ENCODE results near the gene ZSWIM3. TPM values are rescaled to one million over a fixed set of nuclear protein-coding genes. Genes with fewer than 3 reads are reported as not detected.
A peak's percentile ranks its signal among the peaks of the same experiment; 100 is the strongest.

The ZSWIM3 gene
- total RNA-seq, 2 donors from 2014 or later = 0.89 to 1.2 TPM

GRCh38 chr20:45874576-45874975 is 17.2 kb downstream of the ZSWIM3 start:
- H3K4me3 Mint-ChIP-seq = no peak overlapping the region
- H3K4me1 Mint-ChIP-seq = peaks cover 4% of the 10 kb centered on the region
- ATAC-seq (no peak), DNase-seq (no peak)
- no peak overlapping the region for H3K27ac Mint-ChIP-seq
- H3K27me3 Mint-ChIP-seq = no peaks in the 10 kb centered on the region
- H3K36me3 Mint-ChIP-seq (ENCODE audit: low read depth) = peaks cover 4% of the 10 kb centered on the region
- H3K9me3 ChIP-seq (ENCODE audit: control insufficient read depth, low read length, poor library complexity, severe bottlenecking) = no peaks in the 10 kb centered on the region

GRCh38 chr20:45878076-45878761 is 20.8 kb downstream of the ZSWIM3 start:
- ATAC-seq (no peak), DNase-seq (no peak)
- Mint-ChIP-seq H3K36me3 (ENCODE audit: low read depth) (peaks cover 3% of the 10 kb centered on the region), H3K27me3 (no peaks in the 10 kb centered on the region), H3K27ac (no peak overlapping the region), H3K4me1 (peaks cover 20% of the 10 kb centered on the region), H3K4me3 (no peak overlapping the region)
- H3K9me3 ChIP-seq (ENCODE audit: control insufficient read depth, low read length, poor library complexity, severe bottlenecking) = no peaks in the 10 kb centered on the region

GRCh38 chr20:45880988-45881788 is 23.8 kb downstream of the ZSWIM3 start, which contains the start of gene ZSWIM1:
Gene ZSWIM1 (plus strand): TSS chr20:45881227. CDS start chr20:45882593, 1,366 bp downstream.
- Mint-ChIP-seq H3K27me3 (no peaks in the 10 kb centered on the region), H3K27ac (peak within 1 kb of the TSS; percentile 96), H3K4me1 (peaks cover 33% of the 10 kb centered on the region), H3K4me3 (peak within 1 kb of the TSS; percentile 97), H3K36me3 (ENCODE audit: low read depth) (peaks cover 4% of the 10 kb centered on the region)
- DNase-seq (peak; percentile 88 to 97 (median 95)), ATAC-seq (peak; percentile 97)
- H3K9me3 ChIP-seq (ENCODE audit: control insufficient read depth, low read length, poor library complexity, severe bottlenecking) = no peaks in the 10 kb centered on the region

- H3K36me3 Mint-ChIP-seq (ENCODE audit: low read depth) = peaks cover 4% of the 10 kb centered on the region
Observed at GRCh38 chr20:45882469-45883099, 25.2 kb downstream of the ZSWIM3 start.

GRCh38 chr20:45883100-45883469 is 25.7 kb downstream of the ZSWIM3 start:
- no peak for DNase-seq
- H3K4me1 Mint-ChIP-seq = peaks cover 40% of the 10 kb centered on the region
- peak overlapping the region; percentile 9 for H3K4me3 Mint-ChIP-seq
- H3K36me3 Mint-ChIP-seq (ENCODE audit: low read depth) = peaks cover 4% of the 10 kb centered on the region
- peak overlapping the region; percentile 60 for H3K27ac Mint-ChIP-seq
- H3K27me3 Mint-ChIP-seq = no peaks in the 10 kb centered on the region
- no peaks in the 10 kb centered on the region for H3K9me3 ChIP-seq (ENCODE audit: control insufficient read depth, low read length, poor library complexity, severe bottlenecking)
- ATAC-seq = no peak

More at GRCh38 chr20:45882469-45883099, 25.2 kb downstream of the ZSWIM3 start:
- no peaks in the 10 kb centered on the region for H3K9me3 ChIP-seq (ENCODE audit: control insufficient read depth, low read length, poor library complexity, severe bottlenecking)
- Mint-ChIP-seq H3K27ac (peak overlapping the region; percentile 96), H3K4me1 (peaks cover 40% of the 10 kb centered on the region), H3K4me3 (peak overlapping the region; percentile 79), H3K27me3 (no peaks in the 10 kb centered on the region)
- DNase-seq (no peak), ATAC-seq (no peak)

- ATAC-seq (no peak), DNase-seq (no peak)
- H3K9me3 ChIP-seq (ENCODE audit: control insufficient read depth, low read length, poor library complexity, severe bottlenecking) = no peaks in the 10 kb centered on the region
- Mint-ChIP-seq H3K27ac (no peak overlapping the region), H3K36me3 (ENCODE audit: low read depth) (peaks cover 4% of the 10 kb centered on the region), H3K27me3 (no peaks in the 10 kb centered on the region), H3K4me3 (no peak overlapping the region), H3K4me1 (peaks cover 39% of the 10 kb centered on the region)
Observed at GRCh38 chr20:45886590-45887345, 29.4 kb downstream of the ZSWIM3 start.

GRCh38 chr20:45887346-45887715 is 29.9 kb downstream of the ZSWIM3 start, which contains the start of gene SPATA25:
Gene SPATA25 (minus strand): TSS chr20:45887622. CDS start chr20:45887590, 32 bp downstream.
- no peaks in the 10 kb centered on the region for H3K9me3 ChIP-seq (ENCODE audit: control insufficient read depth, low read length, poor library complexity, severe bottlenecking)
- DNase-seq (no peak), ATAC-seq (no peak)
- Mint-ChIP-seq H3K36me3 (ENCODE audit: low read depth) (peaks cover 2% of the 10 kb centered on the region), H3K4me3 (no peak within 1 kb of the TSS), H3K27ac (no peak within 1 kb of the TSS), H3K27me3 (no peaks in the 10 kb centered on the region), H3K4me1 (peaks cover 39% of the 10 kb centered on the region)

GRCh38 chr20:45888681-45889080 is 31.3 kb downstream of the ZSWIM3 start:
- Mint-ChIP-seq H3K27me3 (no peaks in the 10 kb centered on the region), H3K4me3 (no peak overlapping the region), H3K4me1 (peaks cover 33% of the 10 kb centered on the region), H3K27ac (no peak overlapping the region), H3K36me3 (ENCODE audit: low read depth) (peaks cover 2% of the 10 kb centered on the region)
- no peaks in the 10 kb centered on the region for H3K9me3 ChIP-seq (ENCODE audit: control insufficient read depth, low read length, poor library complexity, severe bottlenecking)
- DNase-seq (no peak), ATAC-seq (no peak)

- H3K36me3 Mint-ChIP-seq (ENCODE audit: low read depth) = no peaks in the 10 kb centered on the region
- peaks cover 28% of the 10 kb centered on the region for H3K4me1 Mint-ChIP-seq
- no peak for ATAC-seq
- peak overlapping the region; percentile 92 for H3K27ac Mint-ChIP-seq
- H3K27me3 Mint-ChIP-seq = no peaks in the 10 kb centered on the region
- H3K9me3 ChIP-seq (ENCODE audit: control insufficient read depth, low read length, poor library complexity, severe bottlenecking) = no peaks in the 10 kb centered on the region
- peak overlapping the region; percentile 96 for H3K4me3 Mint-ChIP-seq
- DNase-seq = peak in 1 of 3 donors; percentile 29
Observed at GRCh38 chr20:45890077-45890984, 32.9 kb downstream of the ZSWIM3 start.

- no peaks in the 10 kb centered on the region for H3K9me3 ChIP-seq (ENCODE audit: control insufficient read depth, low read length, poor library complexity, severe bottlenecking)
- DNase-seq (peak; percentile 62 to 81 (median 77)), ATAC-seq (peak; percentile 88)
- Mint-ChIP-seq H3K27ac (peak within 1 kb of the TSS; percentile 92), H3K27me3 (no peaks in the 10 kb centered on the region), H3K36me3 (ENCODE audit: low read depth) (no peaks in the 10 kb centered on the region), H3K4me1 (peaks cover 27% of the 10 kb centered on the region), H3K4me3 (peak within 1 kb of the TSS; percentile 96)
Observed at GRCh38 chr20:45890985-45891983, 33.9 kb downstream of the ZSWIM3 start, which contains the start of the genes CTSA and NEURL2. Gene CTSA (plus strand): TSS chr20:45891335. CDS start chr20:45891569, 234 bp downstream. Gene NEURL2 (minus strand): TSS chr20:45891208. CDS start chr20:45890991, 217 bp downstream.

Data from T-helper 17 cell (primary cell).